CD4-positive, alpha-beta T cell treated with Interleukin-2 at 100 ng/mL for 4 hours (primary cell): Measurements from ENCODE around the gene SPATA2L.

Experiments
- DNase-seq: peaks from one replicate; pipeline ENCODE4 v3.0.0-alpha.2; 2020; ENCODE audit warnings: low spot score

The SPATA2L gene

DNA sequence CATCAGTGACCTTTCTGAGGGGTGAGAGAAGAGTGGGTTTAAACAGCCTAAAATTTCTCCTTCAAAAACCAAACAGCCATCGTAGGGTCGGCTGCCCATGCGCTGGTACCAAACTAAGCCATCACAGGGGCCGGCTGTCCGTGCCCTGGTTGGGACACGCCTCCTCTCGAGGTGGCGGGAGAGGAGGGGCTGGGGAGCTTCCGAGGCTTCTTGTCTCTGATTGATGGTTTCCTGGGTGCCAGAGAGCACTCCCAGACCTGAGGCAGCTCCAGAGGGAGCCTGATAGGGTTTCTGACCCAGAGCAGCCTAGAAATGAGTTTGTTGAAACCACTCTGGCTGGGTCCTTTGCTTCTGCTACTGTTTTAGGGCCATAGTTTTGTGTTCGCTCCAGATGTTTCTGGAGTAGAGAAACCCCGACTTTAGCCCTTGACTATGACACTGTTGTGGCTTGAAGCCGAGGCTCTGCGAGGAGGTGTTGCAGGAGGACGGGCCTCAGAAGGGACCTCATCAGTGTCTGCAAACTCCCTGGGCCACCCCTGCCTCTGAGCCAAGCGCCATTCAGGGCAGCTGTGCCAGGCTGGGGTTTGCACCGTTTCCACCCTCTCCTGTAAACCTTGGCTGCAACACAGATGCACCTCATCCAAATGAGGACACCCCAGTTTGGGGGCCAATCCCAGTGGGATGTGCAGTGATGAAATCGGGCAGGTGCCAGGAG lies 26.1 kb upstream of the SPATA2L start:
- no peak for DNase-seq

DNA sequence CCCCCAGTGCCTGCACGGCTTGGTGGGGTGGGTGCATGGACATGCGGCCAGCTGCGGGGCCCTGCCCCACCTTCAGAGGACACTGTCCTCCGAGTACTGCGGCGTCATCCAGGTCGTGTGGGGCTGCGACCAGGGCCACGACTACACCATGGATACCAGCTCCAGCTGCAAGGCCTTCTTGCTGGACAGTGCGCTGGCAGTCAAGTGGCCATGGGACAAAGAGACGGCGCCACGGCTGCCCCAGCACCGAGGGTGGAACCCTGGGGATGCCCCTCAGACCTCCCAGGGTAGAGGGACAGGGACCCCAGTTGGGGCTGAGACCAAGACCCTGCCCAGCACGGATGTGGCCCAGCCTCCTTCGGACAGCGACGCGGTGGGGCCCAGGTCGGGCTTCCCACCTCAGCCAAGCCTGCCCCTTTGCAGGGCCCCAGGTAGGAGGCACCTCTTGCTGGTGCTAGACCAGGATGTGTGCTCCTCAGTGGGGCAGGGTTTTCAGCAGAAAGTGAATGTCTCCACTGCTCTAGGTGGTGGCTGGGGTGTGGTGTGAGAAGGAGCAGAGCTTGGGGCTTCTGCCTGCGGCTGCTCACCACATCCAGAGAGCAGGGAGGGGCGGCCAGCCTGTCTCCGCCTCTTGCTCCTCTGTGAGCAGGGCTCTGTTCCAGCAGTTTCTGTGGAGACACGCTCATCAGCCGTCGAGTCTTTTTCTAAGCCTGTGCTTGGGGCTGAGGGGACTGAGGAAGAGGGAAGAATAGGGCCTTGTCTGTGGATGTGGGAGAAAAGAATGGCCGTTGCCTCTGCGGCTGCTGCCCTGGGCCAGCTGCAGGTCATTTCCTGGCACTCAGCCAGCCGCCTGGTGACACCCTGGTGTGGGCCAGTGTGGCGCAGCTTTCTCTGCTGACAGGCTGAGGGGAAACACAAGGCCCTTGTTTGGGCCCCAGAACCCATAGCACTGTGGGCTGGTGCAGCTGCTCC lies 22.1 kb upstream of the SPATA2L start:
- peak; percentile 90 for DNase-seq

DNA sequence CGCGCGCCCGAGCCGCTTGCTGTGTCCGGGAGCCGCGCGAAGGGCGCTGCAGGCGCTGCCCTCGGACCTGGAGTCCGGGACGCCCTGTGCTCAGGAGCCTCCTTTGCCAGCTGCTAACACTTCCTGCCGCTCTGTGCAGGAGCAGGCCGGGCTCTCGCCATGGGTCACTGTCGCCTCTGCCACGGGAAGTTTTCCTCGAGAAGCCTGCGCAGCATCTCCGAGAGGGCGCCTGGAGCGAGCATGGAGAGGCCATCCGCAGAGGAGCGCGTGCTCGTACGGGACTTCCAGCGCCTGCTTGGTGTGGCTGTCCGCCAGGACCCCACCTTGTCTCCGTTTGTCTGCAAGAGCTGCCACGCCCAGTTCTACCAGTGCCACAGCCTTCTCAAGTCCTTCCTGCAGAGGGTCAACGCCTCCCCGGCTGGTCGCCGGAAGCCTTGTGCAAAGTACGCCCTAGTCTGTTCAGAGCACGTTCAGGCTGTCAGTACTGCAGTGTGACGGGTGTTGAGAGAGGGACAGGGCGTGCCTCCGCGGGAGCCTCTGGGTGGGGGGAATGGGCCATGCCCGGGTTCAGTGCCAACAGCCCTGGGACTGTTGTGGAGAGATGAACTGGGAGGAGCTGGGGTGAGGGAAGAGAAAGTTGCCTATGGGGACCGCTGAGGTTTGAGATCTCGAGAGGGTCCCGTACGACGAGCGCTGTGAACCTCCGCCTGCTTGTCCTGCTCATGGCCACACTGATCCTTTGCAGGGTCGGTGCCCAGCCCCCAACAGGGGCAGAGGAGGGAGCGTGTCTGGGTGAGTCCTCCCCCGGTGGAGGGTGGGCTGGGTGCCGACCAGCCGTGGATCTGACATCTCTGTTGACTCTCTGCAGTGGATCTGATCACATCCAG lies 21.1 kb upstream of the SPATA2L start:
- peak; percentile 88 for DNase-seq

DNA sequence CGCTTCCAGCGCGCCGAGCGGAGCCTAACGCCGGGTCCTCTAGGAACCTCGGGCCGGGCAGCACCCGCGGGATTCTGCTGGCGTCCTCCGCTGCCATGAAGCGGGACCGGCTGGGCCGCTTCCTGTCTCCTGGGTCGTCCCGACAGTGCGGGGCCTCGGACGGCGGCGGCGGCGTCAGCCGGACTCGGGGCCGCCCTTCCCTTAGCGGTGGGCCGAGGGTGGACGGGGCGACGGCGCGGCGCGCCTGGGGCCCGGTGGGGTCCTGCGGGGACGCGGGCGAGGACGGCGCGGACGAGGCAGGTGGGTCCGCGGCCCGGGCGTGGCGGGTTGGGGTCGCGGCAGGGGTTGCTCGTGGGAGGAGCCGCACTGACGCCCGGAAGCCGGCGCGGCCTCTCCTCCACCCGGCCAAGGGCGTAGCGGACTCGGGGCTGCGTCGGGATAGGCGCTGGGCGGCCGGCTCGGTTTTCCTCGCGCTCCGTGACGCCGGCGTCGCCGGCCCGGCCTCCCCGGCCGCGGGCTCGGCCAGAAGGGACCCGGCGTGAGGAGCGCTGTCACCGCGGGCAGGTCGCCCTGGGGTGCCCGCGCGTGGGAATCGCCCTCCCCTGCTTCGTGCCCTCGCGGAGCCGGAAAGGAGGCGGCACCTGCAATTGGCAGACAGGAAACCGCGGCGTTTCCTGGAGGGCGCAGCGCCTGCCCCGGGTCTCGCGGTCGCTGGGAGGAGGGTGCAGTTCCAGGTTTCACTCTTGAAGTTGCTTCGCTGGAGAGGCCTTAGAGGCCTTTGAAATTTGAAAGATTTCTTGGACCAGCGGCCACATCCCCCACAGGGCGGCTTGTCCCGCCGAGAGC lies 20.3 kb upstream of the SPATA2L start:
- peak; percentile 94 for DNase-seq

DNA sequence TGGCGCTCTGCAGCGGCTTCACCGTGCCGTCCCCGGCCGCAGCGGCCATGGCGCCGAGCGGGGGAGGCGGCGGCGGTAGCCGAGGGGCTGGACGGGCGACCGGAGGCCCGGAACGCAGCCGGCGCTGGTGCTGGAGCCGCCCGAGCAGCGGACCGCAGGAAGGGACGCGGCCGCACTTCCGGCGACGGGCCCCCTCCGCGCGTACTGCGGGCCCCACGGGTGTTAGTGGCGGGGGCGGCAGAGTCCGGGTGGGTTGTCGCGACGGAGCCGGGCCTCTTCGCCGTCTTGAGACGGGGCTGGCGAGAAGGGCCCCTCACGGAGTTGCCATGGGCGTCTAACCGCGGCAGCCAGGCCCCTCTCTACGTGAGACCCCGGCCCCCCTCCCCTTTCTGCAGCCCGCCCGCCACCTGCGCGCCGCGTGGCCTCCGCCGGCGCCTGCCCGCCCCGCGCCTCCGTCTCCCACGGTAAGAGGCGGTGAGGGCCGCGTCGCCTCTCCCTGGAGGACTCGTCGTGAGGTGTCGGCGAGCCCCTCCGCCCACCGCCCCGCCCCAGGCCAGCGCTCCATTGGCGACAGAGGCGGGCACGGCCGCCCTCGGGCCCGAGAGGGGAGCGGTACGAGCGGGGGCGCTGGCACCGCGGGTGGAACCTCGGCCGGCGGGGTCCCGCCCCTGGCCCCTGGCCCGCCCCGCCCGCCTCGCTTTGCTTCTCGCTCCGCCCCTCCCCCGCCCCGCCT lies 19.5 kb upstream of the SPATA2L start, which contains the start of the genes VPS9D1 and ZNF276:
TSS of gene VPS9D1 (minus strand) at position 86 of the 733 bp plus-strand sequence. CDS start at position 49, 37 bp downstream.
TSS of gene ZNF276 (plus strand) at position 725 of the 733 bp plus-strand sequence. CDS start 104 bp downstream, outside the sequence.
- DNase-seq: peak; percentile 83

DNA sequence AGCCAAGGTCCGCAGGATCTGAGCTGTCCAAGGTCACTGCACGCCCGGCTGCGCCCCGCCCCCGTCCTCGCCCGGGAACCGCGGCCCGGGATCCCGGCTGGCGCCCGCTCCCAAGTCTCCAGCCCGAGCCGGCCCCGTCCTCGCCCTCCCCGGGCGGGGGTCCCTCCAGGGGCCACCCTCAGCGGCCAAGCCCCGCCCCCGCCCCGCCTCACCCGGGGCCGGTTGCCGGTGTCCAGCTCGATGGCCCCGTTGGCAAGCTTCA lies 19.0 kb upstream of the SPATA2L start:
- DNase-seq: no peak

DNA sequence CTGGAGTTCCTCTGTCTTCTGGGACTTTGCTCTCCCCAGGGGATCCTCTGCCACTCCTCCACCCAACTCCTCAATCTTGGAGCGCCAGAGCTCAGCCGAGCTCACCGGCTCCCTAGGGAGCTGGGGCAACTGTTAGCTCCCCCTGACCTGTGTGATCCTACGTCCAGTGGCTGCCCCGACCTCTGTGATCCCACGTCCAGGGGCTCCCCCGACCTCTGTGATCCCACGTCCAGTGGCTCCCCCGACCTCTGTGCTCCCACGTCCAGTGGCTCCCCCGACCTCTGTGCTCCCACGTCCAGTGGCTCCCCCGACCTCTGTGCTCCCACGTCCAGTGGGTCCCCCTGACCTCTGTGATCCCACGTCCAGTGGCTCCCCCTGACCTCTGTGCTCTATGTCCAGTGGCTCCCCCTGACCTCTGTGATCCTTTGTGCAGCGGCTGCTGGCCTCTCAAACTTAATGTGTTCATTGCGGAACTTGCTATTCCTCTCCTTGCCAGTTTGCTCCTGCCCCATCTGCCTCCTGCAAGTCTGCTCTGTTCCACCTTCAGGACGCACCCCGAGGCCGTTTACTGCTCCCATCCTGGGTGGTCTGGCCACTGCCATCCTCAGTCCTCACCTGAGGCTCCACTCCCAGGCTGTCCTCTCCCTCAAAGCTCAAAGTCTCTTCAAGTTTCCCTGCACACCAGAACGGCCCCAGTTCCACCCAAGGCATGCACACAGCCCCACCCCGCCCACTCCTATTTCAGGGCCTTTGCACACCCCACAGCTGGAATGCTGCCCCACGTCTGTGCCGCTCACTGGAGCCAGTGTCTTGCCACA lies 16.4 kb upstream of the SPATA2L start:
- no peak for DNase-seq

DNA sequence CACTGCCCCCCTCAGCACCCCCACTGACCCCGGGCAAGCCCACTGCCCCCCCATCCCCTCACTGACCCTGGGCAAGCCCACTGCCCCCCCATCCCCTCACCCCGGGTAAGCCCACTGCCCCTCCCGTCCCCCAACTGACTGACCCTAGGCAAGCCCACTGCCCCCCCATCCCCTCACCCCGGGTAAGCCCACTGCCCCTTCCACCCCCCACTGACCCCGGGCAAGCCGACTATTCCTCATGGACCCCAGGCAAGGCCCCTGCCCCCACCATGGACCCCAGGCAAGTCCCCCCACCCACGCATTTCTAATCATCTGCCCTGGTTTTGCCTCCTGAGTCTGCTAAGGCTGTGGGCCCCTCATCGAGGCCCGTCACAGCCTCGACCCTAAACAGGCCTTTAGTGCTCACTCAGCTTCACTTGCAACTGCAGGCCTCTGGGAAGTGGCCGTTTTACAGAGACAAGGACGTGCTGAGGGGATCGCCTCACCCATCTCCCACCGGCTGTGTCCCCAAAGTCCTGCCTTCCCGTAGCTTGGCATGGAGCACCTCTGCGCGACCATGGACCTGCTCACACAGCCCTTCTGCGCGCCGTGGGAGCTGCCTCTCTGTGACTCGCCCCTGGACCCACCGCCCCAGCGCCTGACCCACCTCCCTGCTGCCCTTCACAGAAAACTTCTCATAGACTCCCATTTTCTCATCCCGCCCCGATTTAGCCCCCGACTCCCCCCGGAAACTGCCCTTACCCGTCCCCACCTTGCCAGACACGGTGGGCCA lies 15.6 kb upstream of the SPATA2L start:
- no peak for DNase-seq

DNA sequence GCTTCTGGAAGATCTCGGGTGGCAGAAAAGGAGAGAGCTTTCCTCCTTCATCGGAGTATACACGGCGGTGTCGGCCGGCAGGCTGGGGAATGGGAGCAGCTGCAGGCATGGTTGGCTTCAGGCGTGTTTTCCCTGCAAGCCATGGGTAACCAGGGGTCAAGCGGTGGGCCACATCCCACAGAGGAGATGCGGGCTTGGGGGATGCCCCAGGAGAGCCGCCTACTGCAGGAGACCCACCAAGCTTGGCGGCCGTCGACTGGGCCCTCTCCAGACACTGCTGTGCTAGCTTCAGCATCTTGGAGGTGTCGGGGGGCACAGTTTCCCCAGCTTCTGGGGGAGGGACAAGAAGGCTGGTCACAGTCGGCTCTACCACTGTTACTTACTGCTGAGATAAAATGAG lies 15.0 kb upstream of the SPATA2L start:
- DNase-seq: no peak

DNA sequence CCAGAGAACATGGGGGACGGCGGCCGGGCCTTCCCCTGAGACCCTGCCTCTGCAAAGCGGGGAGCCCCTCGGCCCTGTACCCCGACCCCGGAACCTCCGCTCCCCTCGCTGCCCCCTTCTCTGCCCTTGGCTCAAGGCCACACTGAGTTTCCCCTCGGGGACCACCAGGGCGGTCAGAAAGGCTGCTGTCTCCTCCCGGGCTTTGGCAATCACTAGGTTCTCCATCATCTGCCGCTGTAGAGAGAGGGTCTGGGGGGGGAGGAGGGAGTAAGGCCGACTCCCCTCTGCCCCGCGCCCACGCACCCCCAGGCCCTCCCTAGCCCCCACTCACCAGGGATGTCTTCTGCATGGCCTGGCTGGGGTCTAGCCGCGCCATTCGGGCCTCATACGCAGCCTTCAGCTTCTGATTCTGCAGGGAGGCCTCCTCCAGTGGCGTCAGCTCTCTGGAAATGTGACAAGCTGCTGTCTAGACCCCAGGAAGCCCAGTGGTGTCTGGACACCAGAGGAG lies 10.8 kb upstream of the SPATA2L start:
- DNase-seq: no peak

DNA sequence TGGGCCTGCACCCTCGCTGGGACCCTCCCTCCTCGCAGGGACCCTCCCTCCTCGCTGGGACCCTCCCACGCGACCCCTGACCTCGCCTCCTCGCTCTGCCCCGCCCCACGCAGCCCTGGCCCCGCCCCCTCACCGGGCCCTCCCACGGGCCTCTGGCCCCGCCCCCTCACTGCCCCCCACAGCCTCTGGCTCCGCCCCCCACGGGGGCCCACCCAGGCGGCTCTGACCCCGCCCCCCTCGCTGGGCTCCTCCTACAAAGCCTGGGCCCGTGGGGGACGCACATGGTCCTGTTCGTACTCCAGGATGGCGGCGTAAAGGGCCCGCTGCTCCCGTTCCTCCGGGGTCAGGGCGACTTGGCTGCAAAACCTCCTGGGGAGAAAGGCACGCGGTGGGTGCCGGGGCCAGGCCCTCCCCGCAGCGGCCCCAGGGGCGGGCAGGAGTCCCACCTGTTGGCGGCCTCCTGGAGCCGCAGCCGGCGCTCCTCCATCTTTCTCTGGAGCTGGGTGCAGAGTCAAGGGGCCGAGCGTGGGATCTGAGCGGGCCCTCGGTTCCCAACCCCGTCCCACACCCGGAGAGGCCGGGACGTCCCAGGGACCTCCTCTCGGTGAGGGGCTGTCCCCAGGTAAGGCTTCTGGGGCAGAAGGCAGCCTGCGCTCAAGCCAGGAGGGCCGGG lies 10.2 kb upstream of the SPATA2L start:
- peak; percentile 56 for DNase-seq

DNA sequence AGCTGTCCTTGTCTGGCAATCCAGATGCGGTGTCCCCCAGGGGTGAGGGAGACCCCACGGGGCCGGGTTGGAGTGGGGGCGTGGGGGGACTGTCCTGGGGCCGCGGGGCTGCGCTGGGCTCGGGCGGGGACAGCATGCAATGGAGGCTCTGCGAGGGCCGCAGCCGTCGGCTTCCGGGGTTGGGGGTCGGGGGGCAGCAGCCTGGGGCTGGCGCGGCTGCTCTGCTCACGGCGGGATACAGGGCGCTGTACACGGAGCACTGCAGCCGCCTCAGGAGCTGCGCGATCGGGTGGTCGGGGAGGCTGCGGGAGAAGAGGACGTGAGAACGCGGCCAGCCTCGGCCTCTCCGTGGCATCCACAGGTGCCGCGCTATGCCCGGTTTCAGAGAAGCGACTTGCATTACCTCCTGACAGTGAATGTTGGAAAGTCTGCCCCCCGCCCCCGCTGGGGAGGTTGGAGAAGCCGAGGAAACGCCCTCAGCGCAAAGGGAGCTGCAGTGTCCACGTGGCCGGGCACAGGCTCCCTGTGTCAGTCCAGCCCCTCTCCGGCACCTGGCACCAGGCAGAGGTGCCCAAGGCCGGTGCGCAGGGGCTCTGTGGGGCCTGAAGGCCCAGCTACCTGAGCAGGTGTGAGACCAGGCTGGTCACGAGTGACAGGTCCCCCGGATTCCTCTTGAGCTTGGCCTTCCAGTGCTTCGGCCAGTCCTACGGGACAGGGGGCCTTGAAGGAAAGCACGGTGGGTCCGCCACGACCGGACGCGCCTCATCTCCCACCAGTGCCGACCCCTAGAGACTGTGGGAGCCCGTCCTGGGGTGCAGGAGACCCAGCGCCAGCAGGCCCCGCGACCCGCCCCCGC lies 9.4 kb upstream of the SPATA2L start:
- no peak for DNase-seq

DNA sequence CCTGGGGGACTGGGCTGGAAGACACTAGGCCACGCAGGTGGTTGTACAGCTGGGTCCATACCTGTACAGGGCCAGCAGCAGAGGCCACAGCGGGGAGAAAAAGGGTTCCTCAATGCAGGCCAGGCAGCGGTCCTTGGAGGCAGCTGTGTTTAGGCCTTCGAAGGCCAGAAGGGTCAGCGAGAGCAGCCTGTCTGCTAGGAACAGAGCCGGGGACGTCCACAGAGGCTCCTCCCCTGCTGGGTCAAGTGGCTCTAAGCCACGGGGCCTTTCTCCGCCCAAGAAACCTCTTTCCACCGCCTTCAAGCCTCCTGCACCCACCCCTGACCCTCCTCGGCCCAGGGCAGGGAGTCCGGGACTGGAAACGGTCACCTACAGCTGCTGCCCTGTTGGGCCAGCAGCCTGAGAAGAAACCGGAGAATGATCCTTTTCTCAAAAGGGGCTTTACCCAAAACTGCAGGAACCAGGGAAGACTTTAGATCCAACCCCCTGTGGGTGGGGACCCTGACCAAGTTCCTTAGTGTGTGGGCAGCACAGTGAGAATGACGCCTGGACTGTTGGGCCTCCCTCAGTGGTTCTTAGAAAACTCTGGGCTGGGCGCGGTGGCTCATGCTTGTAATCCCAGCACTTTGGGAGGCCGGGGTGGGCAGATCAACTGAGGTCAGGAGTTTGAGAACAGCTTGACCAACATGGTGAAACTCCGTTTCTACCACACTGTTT lies 8.4 kb upstream of the SPATA2L start:
- no peak for DNase-seq

DNA sequence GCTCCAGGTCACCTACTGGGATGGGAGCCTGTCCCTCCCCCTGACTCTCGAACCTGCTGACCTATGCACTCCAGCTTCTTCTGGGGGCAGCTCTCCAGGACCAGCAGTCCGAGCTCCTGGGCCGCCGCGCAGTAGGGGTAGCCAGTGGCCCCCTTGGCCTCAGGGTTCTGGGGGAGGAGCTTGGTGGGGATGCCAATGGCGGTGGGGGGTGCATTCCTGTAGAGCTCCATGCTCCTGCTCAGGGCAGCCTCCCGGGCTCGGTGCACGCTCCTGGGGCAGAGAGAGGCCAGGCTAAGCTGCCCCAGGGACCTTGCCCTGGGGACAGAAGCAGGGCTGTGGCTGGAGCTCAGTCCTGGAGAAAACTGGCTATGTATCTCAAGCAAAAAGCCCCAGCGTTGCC lies 7.7 kb upstream of the SPATA2L start:
- DNase-seq: no peak

DNA sequence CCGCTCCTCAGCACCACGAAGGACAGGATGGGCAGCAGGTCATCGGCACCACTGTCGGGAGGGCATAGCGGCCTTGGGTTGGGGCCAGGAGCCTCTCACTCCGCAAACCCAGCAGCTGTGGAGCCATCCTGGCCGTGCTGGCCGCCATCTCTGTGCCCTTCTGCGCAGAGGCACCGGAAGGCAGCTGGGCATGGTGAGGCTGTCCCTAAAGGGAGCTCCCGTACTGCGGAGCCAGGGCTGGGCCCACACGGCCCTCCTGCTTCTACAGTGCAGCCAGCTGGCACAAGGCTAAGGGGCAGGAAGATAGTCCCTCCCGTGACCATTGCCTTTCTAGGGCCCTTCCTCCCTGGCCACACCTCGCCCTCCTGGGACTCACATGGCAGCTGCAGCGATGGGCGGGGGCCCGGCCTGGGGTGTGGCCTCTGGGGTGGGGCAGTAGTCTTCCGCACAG lies 7.0 kb upstream of the SPATA2L start:
- no peak for DNase-seq

DNA sequence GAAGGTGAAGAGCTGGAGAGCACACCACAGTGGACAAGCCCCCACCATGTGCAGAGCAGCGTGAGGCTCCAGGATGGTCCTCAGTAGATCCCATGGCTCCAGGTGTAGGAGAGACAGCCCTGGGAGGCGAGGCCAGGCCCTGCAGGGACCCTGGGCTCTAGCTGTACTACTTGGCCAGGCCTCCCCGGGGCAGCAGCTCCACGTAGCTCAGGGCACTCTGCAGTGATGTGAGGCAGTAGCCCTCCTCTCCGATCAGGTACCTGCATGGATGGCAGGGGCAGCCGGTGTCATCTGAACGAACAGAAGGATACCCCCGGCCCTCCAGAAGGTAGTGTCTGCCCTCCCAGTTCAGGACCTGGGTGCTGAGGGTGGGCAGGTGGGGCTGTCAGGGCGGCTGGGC lies 6.2 kb upstream of the SPATA2L start:
- DNase-seq: no peak
